PC-9 (cell line): ENCODE measurements around the gene GCH1. TPM values are rescaled to one million over a fixed set of nuclear protein-coding genes. Genes with fewer than 3 reads are reported as not detected.

Source experiments
- BruUV-seq: library from RNA; stranded (reverse); fragments of 400-500 nt; replicated peaks from 2 replicates; lab custom pipeline; 2021; lab: Mats Ljungman, UMichigan
- CTCF ChIA-PET: fragments of 300-600 bp; sonication (Branson Sonifier 250); formaldehyde crosslinking; loops from one replicate; lab custom pipeline; 2022; ENCODE audit warnings: antibody characterized with exemption; lab: Charles Lee
- POLR2A ChIA-PET: fragments of 300-600 bp; sonication (Branson Sonifier 250); formaldehyde crosslinking; loops from one replicate; lab custom pipeline; 2022; ENCODE audit warnings: antibody characterized with exemption; ENCODE audit not compliant: unreplicated experiment; lab: Charles Lee
- DNase-seq, 2 experiments: peaks; one replicate each; pipeline versions ENCODE4 v3.0.0 to v3.0.0-alpha.2; 2015 to 2022; ENCODE audit warnings: mixed read lengths in 1 of 2
- H2AFZ ChIP-seq: fragments of 200-600 bp; sonication (generic); 2 replicates; pipeline ENCODE4 v1.8.1; 2017; ENCODE audit warnings: antibody characterized with exemption
- H3F3A ChIP-seq: fragments of 200-600 bp; sonication (generic); 2 replicates; pipeline ENCODE4 v1.8.1; 2017; ENCODE audit warnings: antibody characterized with exemption, mild to moderate bottlenecking, low read depth; ENCODE audit not compliant: insufficient read depth
- H3K27ac ChIP-seq: fragments of 200-600 bp; sonication (generic); 2 replicates; pipeline ENCODE4 v1.6.1; 2016; ENCODE audit warnings: mixed run types
- H3K27me3 ChIP-seq: fragments of 200-600 bp; sonication (generic); 2 replicates; pipeline ENCODE4 v1.6.1; 2016; ENCODE audit warnings: low read depth, mixed run types; ENCODE audit not compliant: insufficient read depth
- H3K36me3 ChIP-seq: fragments of 200-600 bp; sonication (generic); 2 replicates; pipeline ENCODE4 v1.6.1; 2016; ENCODE audit warnings: low read depth, mixed run types
- H3K4me1 ChIP-seq: fragments of 200-600 bp; sonication (generic); replicated peaks from 2 replicates; pipeline ENCODE4 v1.6.1; 2016; ENCODE audit warnings: mixed run types; ENCODE audit not compliant: insufficient read depth
- H3K4me2 ChIP-seq: fragments of 200-600 bp; sonication (generic); 2 replicates; pipeline ENCODE4 v1.6.1; 2017; ENCODE audit warnings: mixed run types
- H3K4me3 ChIP-seq: fragments of 200-600 bp; sonication (generic); 2 replicates; pipeline ENCODE4 v1.6.1; 2016; ENCODE audit warnings: mixed run types
- H3K79me2 ChIP-seq: fragments of 200-600 bp; sonication (generic); 2 replicates; pipeline ENCODE4 v1.6.1; 2017; ENCODE audit warnings: low read depth, mixed run types
- H3K9me2 ChIP-seq: fragments of 200-600 bp; sonication (generic); 2 replicates; pipeline ENCODE4 v1.8.1; 2017; ENCODE audit warnings: mild to moderate bottlenecking; ENCODE audit not compliant: insufficient read depth
- H3K9me3 ChIP-seq: fragments of 200-600 bp; sonication (generic); 2 replicates; pipeline ENCODE4 v1.8.1; 2016; ENCODE audit warnings: low read depth; ENCODE audit not compliant: insufficient read depth
- H4K20me1 ChIP-seq: fragments of 200-600 bp; sonication (generic); 2 replicates; pipeline ENCODE4 v1.8.1; 2017; ENCODE audit not compliant: insufficient read depth
- EZH2 ChIP-seq: fragments of 200-600 bp; sonication (generic); IDR thresholded peaks from 2 replicates; pipeline ENCODE4 v1.8.0; 2017; ENCODE audit warnings: antibody characterized with exemption, low read depth
- intact Hi-C: fragments of 100-400 bp; cut with micrococcal nuclease; formaldehyde crosslinking; loops from one replicate; pipeline ENCODE4 v1.10.0; 2022; ENCODE audit not compliant: unreplicated experiment
- total RNA-seq: library from RNA; stranded (reverse); gene quantifications from 2 replicates; pipeline ENCODE4 v1.2.3, GENCODE V29; 2021
- TF ChIP-seq, protein P1 (sequence below): fragments of 200-600 bp; sonication (generic); conservative IDR thresholded peaks from 2 replicates; pipeline ENCODE4 v1.6.1; 2017; ENCODE audit warnings: mixed run types, antibody characterized with exemption, mild to moderate bottlenecking, moderate library complexity

The GCH1 gene
- total RNA-seq, 1 experiment from 2014 or later = 5.1 TPM

DNA sequence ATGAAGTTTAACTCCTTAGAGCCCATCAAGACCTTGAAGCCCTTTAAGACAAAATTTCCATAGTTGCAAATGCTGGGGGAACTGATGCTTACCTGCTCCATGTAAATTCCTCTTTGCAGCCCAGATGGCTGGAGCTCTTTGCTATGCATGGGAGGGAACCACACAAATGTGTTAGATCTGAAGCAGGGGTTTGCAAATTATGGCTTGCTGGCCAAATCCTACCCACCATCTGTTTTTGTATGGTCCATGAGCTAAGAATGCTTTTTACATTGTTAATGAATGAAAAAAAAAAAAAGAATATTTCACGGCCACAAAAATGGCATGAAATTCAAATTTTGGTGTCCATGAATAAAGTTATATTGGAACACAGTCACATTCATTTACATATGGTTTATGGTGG lies 74.6 kb downstream of the GCH1 start:
- Histone ChIP-seq H3K79me2 (no peaks in the 10 kb centered on the region), H3K9me3 (no peaks in the 10 kb centered on the region), H2AFZ (no peak overlapping the region), H3K9me2 (no peaks in the 10 kb centered on the region), H3K36me3 (no peaks in the 10 kb centered on the region), H3K27ac (no peak overlapping the region), H3K4me1 (no peaks in the 10 kb centered on the region), H3F3A (no peaks in the 10 kb centered on the region), H3K27me3 (no peaks in the 10 kb centered on the region), H3K4me3 (no peak overlapping the region), H4K20me1 (no peaks in the 10 kb centered on the region), H3K4me2 (no peak overlapping the region)
- intact Hi-C loops = no loop called here
- no peak for DNase-seq
- TF ChIP-seq, protein P1, sequence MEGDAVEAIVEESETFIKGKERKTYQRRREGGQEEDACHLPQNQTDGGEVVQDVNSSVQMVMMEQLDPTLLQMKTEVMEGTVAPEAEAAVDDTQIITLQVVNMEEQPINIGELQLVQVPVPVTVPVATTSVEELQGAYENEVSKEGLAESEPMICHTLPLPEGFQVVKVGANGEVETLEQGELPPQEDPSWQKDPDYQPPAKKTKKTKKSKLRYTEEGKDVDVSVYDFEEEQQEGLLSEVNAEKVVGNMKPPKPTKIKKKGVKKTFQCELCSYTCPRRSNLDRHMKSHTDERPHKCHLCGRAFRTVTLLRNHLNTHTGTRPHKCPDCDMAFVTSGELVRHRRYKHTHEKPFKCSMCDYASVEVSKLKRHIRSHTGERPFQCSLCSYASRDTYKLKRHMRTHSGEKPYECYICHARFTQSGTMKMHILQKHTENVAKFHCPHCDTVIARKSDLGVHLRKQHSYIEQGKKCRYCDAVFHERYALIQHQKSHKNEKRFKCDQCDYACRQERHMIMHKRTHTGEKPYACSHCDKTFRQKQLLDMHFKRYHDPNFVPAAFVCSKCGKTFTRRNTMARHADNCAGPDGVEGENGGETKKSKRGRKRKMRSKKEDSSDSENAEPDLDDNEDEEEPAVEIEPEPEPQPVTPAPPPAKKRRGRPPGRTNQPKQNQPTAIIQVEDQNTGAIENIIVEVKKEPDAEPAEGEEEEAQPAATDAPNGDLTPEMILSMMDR = no peak
- no peak for TF ChIP-seq EZH2
- no TSS peak for BruUV-seq
- ChIA-PET CTCF (no interaction called here), POLR2A (interaction anchor here (0.6 kb wide), 2 partner anchors 40 to 451 kb away, joined by 5 to 6 read pairs; no protein-coding TSS in a partner anchor)

DNA sequence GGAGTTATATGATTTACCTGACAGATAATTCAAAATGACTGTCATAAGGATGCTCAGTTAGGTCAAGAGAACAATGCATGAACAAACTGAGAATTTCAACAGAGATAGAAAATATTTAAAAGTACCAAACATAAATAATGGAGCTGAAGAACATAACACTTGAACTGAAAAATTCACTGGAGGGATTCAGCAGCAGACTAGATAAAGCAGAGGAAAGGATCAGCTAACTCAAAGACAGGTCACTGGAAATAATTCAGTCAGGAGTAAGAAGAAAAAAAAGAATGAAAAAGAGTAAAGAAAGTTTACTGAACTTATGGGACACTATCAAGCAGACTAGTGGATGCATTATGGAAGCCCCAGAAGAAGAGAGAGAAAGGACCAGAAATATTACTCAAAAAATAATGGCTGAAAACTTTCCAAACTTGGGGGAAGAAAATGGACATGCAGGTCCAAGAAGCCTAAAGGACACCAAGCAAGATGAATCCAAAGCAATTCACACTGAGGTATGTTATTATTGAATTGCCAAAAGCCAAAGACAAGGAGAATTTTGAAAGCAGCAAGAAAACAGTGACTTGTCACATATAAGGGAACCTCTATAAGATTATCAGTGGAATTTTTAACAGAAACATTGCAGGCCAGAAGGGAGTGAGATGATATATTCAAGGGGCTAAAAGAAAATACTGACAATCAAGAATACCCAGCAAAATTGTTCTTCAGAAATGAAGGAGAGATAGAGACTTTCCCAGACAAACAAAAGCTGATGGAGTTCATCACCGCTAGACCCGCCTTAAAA lies 78.7 kb downstream of the GCH1 start:
- no peak overlapping the region for H3K4me3 ChIP-seq
- H3K9me3 ChIP-seq = no peaks in the 10 kb centered on the region
- H3K27ac ChIP-seq = no peak overlapping the region
- BruUV-seq = no TSS peak
- no peaks in the 10 kb centered on the region for H3K36me3 ChIP-seq
- intact Hi-C loops = no loop called here
- H3K27me3 ChIP-seq = no peaks in the 10 kb centered on the region
- peaks cover 2% of the 10 kb centered on the region for H3K4me1 ChIP-seq
- ChIA-PET CTCF (no interaction called here), POLR2A (no interaction called here)
- H4K20me1 ChIP-seq = no peaks in the 10 kb centered on the region
- no peaks in the 10 kb centered on the region for H3K79me2 ChIP-seq
- TF ChIP-seq, protein P1 = no peak
- TF ChIP-seq EZH2 = no peak
- no peak for DNase-seq
- no peaks in the 10 kb centered on the region for H3K9me2 ChIP-seq
- H2AFZ ChIP-seq = no peak overlapping the region
- 0 out of 2 replicates have a peak, but pooled peaks cover 2% of the 10 kb centered on the region for H3F3A ChIP-seq
- no peak overlapping the region for H3K4me2 ChIP-seq

DNA sequence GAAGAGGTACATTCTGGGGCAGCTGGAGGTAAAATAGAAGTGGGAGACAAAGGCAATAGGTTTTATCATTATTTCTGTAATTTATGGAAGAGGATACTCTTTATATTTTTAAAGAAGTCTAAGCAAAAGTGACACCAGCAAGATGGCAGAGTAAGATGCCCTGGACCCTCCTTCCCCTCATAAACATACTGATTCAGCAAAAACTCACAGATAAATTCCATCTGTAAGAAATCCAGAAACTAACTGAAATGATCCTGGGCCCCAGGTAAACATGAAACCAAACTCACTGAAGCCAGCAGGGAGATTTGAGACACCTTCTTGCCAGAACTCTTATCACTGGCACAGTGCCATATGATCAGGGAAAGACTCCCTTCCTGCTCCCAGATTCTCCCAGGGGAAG lies 79.9 kb downstream of the GCH1 start:
- Histone ChIP-seq H3K36me3 (no peaks in the 10 kb centered on the region), H3K27ac (no peak overlapping the region), H3F3A (peaks cover 7% of the 10 kb centered on the region; the same call in 1 of the 2 replicates), H3K79me2 (no peaks in the 10 kb centered on the region), H3K4me1 (peaks cover 11% of the 10 kb centered on the region), H3K4me2 (no peak overlapping the region), H4K20me1 (no peaks in the 10 kb centered on the region), H3K9me3 (no peaks in the 10 kb centered on the region), H3K4me3 (no peak overlapping the region), H3K27me3 (no peaks in the 10 kb centered on the region), H2AFZ (no peak overlapping the region), H3K9me2 (no peaks in the 10 kb centered on the region)
- intact Hi-C loops = no loop called here
- TF ChIP-seq, protein P1 = no peak
- TF ChIP-seq EZH2 = no peak
- CTCF ChIA-PET = no interaction called here
- DNase-seq = no peak
- POLR2A ChIA-PET = no interaction called here
- no TSS peak for BruUV-seq
